GM18517 (cell line): ENCODE measurements around the gene IQCB1.
"Not testable (repeated sequence)": the region's sequence is repeated elsewhere in the genome, so short reads cannot be mapped to it uniquely, and the experiment has no call there.

Source experiments
- ATAC-seq: cut with Tn5 transposase; IDR thresholded peaks from one replicate; pipeline ENCODE4 v1.9.1; 2021; ENCODE audit warnings: mild to moderate bottlenecking, moderate library complexity; ENCODE audit not compliant: unreplicated experiment

IQCB1 gene

GRCh38 chr3:121749276-121750086 is 85.4 kb downstream of the IQCB1 start, which contains the start of gene GOLGB1:
TSS of gene GOLGB1 (minus strand) at chr3:121749741. CDS start at chr3:121730971, 18,770 bp downstream.
- ATAC-seq = peak; percentile 99

DNA sequence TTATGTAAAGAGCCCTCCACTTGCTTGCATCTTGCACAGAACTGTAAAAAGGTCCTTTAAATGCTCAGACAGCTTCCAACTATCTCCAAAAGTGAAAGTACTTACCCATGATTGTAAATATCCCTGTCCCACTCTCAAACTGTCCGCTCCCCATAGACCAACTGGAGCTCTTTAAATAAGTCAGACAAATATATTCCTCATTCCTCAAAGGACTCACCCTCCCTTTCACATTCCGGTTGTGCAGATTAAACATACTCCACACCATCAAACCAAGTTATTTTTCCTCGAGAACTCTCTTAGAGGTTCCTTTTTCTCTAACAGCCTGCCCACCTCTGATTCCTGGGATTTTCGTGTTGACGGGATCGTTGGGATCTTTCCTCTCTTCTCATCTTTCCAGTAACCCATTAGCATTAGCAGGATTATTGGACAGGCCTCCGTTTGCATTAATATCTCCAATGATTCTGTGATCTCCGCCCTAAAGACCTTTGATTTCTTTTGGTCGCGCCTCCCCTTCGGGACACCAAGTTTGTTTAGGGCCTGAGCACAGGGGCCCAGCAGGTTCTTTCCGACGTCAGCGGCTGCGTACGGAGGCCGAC is 86.1 kb downstream of the IQCB1 start:
- ATAC-seq = no peak

DNA sequence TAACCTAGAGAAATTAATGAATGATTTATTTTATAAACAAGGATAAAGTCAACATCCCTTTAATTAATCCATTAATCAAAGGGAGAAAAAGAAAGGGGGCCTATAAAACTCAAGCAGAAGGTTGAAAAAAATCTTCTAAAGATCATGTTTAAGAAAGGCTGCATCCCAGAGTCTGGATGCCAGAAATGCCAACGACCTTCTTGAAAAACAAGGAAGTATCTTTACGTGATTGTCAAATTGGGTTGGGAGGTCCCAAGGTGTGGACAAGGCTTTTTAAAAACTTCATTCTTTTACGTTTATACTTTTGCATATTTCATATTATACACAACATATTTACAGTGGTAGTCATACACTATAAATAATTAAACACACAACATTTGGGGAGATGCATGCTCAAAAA is 86.9 kb downstream of the IQCB1 start:
- ATAC-seq = no peak

- not testable (repeated sequence) for ATAC-seq
These were observed 91.8 kb downstream of the IQCB1 start for GRCh38 chr3:121743106-121743505.

- ATAC-seq = no peak
These were observed 94.0 kb downstream of the IQCB1 start for GRCh38 chr3:121740896-121741295.

DNA sequence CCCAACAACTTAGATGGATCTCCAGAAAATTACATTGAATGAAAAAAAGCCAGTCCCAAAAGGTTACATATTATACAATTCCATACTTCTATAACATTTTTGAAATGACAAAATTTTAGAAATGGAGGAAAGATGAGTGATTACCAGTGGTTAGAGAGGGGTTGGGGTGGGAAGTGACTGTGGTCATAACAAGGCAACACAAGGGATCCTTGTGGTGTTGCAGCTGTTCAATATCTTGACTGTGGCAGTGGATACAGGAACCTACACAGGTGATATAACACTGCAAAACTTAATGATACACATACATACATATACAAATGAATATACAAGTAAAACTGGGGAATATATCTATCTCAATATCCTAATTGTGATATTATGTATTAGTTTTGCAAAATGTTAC is 95.0 kb downstream of the IQCB1 start:
- no peak for ATAC-seq

GRCh38 chr3:121737644-121738043 is 97.2 kb downstream of the IQCB1 start:
- no peak for ATAC-seq

- no peak for ATAC-seq
These were observed 98.7 kb downstream of the IQCB1 start for GRCh38 chr3:121736112-121736511.

DNA sequence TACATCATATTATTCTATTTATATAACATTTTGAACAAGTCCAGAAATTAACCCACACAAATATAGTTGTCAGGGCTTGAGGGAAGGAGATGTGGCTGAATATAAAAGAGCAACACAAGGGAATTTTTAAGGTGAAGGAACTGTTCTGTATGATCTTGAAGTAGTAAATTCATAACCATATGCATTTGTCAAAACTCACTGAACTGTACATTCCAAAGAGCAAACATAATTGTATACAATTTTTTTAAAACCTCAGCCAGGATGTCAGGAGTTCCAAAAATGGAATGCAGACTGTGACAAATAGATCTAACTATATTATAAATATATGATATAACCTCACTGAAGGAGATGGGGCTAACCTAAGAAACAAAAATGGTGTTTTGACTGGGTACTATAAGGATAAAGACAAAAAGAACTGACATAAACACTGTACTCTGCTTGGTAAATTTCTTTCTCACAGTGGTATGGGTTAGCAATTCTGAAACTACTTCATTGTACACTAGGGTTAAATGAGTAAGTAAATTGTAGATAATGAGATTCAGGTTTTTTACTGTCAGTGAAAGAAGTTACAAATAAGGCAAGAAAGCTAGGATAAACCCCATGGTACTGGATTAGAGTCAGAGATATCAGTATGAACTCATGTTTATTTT is 99.7 kb downstream of the IQCB1 start:
- peak; percentile 96 for ATAC-seq

- no peak for ATAC-seq
These were observed 103.7 kb downstream of the IQCB1 start for GRCh38 chr3:121730940-121731687.

GRCh38 chr3:121724130-121724529 is 110.7 kb downstream of the IQCB1 start:
- peak; percentile 93 for ATAC-seq

DNA sequence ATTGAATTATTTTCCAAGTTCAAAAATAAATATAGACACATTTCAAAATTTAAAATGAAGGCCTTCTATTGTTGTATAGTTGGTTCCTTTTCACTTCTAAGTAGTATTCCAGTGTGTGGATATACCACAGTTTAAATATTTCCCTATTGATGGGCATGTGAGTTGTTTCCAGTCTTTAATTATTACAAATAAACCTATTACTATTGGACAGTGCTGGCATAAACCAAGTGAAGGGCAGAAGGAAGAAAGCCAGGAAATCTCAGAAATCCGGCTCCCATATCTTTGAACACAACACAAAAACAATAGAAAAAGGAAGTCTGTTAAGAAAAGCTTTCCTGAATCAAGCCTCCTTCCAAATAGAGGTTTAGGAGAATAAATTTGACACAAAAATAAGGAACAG is 111.4 kb downstream of the IQCB1 start:
- no peak for ATAC-seq

DNA sequence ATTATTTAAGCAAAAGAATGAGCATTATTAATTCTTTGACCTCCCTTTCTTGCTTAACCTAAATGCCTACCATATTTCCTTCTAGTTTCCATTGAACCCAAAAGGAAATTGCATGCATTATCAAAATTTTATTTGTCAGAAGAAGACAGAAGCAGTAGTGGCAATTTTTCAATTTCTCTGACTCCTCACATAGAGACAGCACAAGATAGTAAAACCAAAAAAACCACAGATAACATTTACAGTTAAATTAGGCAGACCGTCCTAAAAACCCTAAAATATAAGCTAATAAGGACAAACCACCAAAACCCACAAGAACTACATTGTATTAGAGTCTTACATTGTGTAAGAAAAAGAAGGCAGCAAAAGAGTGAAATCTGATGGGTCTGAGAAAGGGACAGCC is 112.4 kb downstream of the IQCB1 start:
- ATAC-seq = no peak

DNA sequence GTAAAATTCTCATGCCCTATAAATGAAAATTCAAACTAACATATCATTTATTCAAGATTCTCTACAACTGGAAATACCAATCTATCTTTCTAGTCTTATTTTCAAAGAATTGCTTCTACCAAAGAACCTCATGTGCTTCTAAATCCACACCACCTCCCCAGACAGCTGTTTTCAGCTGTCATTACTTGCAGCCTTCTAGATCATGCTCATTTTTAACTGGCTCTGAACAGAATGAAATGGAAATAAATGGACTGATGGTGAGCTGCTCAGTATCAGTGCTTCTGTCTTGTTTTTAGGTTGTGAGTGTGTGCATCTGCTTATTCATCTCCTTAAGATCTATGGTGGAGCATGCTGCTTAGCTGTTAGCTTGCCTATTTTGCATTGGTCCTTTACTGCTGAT is 114.7 kb downstream of the IQCB1 start:
- ATAC-seq = no peak
